ENCODE results near the gene IL27RA.

Gene IL27RA

DNA sequence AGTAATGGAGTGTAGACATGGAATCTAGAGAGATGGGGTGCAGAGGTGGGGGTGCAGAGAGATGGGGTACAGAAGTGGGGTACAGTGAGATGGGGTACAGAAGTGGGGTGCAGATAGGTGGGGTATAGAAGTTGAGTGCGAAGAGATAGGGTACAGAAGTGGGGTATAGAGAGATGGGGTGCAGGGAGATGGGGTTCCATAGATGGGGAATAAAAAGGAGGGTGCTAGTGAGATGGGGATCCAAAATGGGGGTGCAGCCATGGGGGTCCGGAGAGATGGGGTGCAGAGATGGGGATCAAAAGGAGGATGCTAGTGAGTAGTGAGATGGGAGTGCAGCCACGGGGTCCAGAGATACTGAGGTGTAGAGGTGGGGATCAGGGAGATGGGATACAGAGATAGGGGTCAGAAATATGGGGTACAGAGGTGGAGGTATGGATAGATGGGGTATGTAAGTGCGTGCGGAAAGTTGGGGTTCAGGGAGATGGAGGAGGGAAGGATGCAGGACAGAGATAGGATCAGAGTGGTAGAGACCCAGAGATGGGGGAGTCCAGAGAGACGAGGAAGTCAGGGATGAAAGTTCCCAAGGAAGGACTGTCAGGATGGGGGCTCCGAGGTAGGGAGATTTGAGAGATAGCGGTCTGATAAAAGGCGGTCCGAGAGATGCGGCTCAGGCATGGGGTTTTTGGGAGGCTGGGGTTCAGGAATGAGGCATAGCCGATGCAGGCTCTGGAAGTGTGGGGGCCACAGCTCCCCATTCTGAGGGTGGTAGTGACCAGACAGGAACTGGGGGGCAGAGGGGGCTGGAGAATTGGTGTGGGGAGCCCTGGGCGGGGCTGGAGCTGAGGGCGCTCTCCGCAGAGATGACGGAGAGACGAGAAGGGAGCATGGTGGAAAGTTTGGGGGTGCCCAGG lies 26.9 kb downstream of the IL27RA start (continued):
- TF ChIP-seq ZNF266 (tag by site-specific recombination; IDR thresholded peaks at IDR 0.05; ENCODE audit: low read depth) = no peak
- no peak for TF ChIP-seq ZNF214 (tag by site-specific recombination; IDR thresholded peaks at IDR 0.05; ENCODE audit: borderline replicate concordance)
- TF ChIP-seq, protein P1, sequence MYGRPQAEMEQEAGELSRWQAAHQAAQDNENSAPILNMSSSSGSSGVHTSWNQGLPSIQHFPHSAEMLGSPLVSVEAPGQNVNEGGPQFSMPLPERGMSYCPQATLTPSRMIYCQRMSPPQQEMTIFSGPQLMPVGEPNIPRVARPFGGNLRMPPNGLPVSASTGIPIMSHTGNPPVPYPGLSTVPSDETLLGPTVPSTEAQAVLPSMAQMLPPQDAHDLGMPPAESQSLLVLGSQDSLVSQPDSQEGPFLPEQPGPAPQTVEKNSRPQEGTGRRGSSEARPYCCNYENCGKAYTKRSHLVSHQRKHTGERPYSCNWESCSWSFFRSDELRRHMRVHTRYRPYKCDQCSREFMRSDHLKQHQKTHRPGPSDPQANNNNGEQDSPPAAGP (tag by site-specific recombination; IDR thresholded peaks at IDR 0.05) = no peak
- TF ChIP-seq ZNF239 (tag by site-specific recombination; IDR thresholded peaks at IDR 0.05) = no peak
- TF ChIP-seq SCRT1 (tag by site-specific recombination; IDR thresholded peaks at IDR 0.05; ENCODE audit: borderline replicate concordance) = no peak
- no peak for TF ChIP-seq ZNF146 (tag by site-specific recombination; IDR thresholded peaks at IDR 0.05)
- no peak for TF ChIP-seq ZNF626 (tag by site-specific recombination; IDR thresholded peaks at IDR 0.05)
- no peak for TF ChIP-seq ZNF660 (tag by site-specific recombination; IDR thresholded peaks at IDR 0.05)
- no peak for TF ChIP-seq ZIC2 (tag by site-specific recombination; IDR thresholded peaks at IDR 0.05)
- TF ChIP-seq ZNF544 (tag by site-specific recombination; IDR thresholded peaks at IDR 0.05) = no peak
- no peak for TF ChIP-seq ZNF610 (tag by site-specific recombination; IDR thresholded peaks at IDR 0.05; ENCODE audit: borderline replicate concordance)
- no peak for TF ChIP-seq ZFHX2 (tag by site-specific recombination; conservative IDR thresholded peaks at IDR 0.05)
- TF ChIP-seq, protein P2, sequence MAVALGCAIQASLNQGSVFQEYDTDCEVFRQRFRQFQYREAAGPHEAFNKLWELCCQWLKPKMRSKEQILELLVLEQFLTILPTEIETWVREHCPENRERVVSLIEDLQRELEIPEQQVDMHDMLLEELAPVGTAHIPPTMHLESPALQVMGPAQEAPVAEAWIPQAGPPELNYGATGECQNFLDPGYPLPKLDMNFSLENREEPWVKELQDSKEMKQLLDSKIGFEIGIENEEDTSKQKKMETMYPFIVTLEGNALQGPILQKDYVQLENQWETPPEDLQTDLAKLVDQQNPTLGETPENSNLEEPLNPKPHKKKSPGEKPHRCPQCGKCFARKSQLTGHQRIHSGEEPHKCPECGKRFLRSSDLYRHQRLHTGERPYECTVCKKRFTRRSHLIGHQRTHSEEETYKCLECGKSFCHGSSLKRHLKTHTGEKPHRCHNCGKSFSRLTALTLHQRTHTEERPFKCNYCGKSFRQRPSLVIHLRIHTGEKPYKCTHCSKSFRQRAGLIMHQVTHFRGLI (tag by site-specific recombination; IDR thresholded peaks at IDR 0.05) = no peak
- no peak for TF ChIP-seq ZNF174 (tag by site-specific recombination; IDR thresholded peaks at IDR 0.05)
- TF ChIP-seq, protein P3, sequence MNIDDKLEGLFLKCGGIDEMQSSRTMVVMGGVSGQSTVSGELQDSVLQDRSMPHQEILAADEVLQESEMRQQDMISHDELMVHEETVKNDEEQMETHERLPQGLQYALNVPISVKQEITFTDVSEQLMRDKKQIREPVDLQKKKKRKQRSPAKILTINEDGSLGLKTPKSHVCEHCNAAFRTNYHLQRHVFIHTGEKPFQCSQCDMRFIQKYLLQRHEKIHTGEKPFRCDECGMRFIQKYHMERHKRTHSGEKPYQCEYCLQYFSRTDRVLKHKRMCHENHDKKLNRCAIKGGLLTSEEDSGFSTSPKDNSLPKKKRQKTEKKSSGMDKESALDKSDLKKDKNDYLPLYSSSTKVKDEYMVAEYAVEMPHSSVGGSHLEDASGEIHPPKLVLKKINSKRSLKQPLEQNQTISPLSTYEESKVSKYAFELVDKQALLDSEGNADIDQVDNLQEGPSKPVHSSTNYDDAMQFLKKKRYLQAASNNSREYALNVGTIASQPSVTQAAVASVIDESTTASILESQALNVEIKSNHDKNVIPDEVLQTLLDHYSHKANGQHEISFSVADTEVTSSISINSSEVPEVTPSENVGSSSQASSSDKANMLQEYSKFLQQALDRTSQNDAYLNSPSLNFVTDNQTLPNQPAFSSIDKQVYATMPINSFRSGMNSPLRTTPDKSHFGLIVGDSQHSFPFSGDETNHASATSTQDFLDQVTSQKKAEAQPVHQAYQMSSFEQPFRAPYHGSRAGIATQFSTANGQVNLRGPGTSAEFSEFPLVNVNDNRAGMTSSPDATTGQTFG (tag by site-specific recombination; IDR thresholded peaks at IDR 0.05; ENCODE audit: borderline replicate concordance) = peak; percentile 20; the same call in 1 of the 2 replicates
- TF ChIP-seq SP3 (tag by site-specific recombination; IDR thresholded peaks at IDR 0.05) = no peak
- no peak for TF ChIP-seq KLF1 (tag by site-specific recombination; IDR thresholded peaks at IDR 0.05)
- no peak for TF ChIP-seq ZFP69B (tag by site-specific recombination; IDR thresholded peaks at IDR 0.05)
- no peak; the same call in 1 of the 2 replicates for TF ChIP-seq ZNF23 (tag by site-specific recombination; IDR thresholded peaks at IDR 0.05; ENCODE audit: borderline replicate concordance)
- TF ChIP-seq ZNF629 (tag by site-specific recombination; IDR thresholded peaks at IDR 0.05) = no peak
- TF ChIP-seq, protein P4, sequence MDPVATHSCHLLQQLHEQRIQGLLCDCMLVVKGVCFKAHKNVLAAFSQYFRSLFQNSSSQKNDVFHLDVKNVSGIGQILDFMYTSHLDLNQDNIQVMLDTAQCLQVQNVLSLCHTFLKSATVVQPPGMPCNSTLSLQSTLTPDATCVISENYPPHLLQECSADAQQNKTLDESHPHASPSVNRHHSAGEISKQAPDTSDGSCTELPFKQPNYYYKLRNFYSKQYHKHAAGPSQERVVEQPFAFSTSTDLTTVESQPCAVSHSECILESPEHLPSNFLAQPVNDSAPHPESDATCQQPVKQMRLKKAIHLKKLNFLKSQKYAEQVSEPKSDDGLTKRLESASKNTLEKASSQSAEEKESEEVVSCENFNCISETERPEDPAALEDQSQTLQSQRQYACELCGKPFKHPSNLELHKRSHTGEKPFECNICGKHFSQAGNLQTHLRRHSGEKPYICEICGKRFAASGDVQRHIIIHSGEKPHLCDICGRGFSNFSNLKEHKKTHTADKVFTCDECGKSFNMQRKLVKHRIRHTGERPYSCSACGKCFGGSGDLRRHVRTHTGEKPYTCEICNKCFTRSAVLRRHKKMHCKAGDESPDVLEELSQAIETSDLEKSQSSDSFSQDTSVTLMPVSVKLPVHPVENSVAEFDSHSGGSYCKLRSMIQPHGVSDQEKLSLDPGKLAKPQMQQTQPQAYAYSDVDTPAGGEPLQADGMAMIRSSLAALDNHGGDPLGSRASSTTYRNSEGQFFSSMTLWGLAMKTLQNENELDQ (tag by site-specific recombination; IDR thresholded peaks at IDR 0.05; ENCODE audit: low read depth) = no peak
- no peak for TF ChIP-seq ZNF510 (tag by site-specific recombination; IDR thresholded peaks at IDR 0.05; ENCODE audit: insufficient replicate concordance)
- TF ChIP-seq ZNF843 (tag by site-specific recombination; IDR thresholded peaks at IDR 0.05) = no peak
- TF ChIP-seq ZNF707 (tag by site-specific recombination; IDR thresholded peaks at IDR 0.05) = no peak
- no peak for TF ChIP-seq ZNF501 (tag by site-specific recombination; IDR thresholded peaks at IDR 0.05)
- TF ChIP-seq ZNF341 (tag by site-specific recombination; IDR thresholded peaks at IDR 0.05; ENCODE audit: low read depth) = no peak
- TF ChIP-seq ZNF10 (tag by site-specific recombination; IDR thresholded peaks at IDR 0.05) = no peak
- TF ChIP-seq, protein P5, sequence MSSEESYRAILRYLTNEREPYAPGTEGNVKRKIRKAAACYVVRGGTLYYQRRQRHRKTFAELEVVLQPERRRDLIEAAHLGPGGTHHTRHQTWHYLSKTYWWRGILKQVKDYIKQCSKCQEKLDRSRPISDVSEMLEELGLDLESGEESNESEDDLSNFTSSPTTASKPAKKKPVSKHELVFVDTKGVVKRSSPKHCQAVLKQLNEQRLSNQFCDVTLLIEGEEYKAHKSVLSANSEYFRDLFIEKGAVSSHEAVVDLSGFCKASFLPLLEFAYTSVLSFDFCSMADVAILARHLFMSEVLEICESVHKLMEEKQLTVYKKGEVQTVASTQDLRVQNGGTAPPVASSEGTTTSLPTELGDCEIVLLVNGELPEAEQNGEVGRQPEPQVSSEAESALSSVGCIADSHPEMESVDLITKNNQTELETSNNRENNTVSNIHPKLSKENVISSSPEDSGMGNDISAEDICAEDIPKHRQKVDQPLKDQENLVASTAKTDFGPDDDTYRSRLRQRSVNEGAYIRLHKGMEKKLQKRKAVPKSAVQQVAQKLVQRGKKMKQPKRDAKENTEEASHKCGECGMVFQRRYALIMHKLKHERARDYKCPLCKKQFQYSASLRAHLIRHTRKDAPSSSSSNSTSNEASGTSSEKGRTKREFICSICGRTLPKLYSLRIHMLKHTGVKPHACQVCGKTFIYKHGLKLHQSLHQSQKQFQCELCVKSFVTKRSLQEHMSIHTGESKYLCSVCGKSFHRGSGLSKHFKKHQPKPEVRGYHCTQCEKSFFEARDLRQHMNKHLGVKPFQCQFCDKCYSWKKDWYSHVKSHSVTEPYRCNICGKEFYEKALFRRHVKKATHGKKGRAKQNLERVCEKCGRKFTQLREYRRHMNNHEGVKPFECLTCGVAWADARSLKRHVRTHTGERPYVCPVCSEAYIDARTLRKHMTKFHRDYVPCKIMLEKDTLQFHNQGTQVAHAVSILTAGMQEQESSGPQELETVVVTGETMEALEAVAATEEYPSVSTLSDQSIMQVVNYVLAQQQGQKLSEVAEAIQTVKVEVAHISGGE (tag by site-specific recombination; conservative IDR thresholded peaks at IDR 0.05; ENCODE audit: low read depth) = no peak
- TF ChIP-seq OSR2 (tag by site-specific recombination; IDR thresholded peaks at IDR 0.05) = no peak
- TF ChIP-seq OVOL3 (tag by site-specific recombination; IDR thresholded peaks at IDR 0.05) = no peak

Measured in HEK293 (cell line).